RCC 7860 (cell line): ENCODE data around the gene ZNF641.

ENCODE experiments used
- DNase-seq: peaks from one replicate; pipeline ENCODE4 v3.0.0-alpha.2; 2015; ENCODE audit warnings: low spot score
- FAIRE-seq: peaks from 2 replicates; lab custom pipeline; 2012; peaks lifted over from hg19 to GRCh38; lab: Jason Lieb, UNC

Gene ZNF641

DNA sequence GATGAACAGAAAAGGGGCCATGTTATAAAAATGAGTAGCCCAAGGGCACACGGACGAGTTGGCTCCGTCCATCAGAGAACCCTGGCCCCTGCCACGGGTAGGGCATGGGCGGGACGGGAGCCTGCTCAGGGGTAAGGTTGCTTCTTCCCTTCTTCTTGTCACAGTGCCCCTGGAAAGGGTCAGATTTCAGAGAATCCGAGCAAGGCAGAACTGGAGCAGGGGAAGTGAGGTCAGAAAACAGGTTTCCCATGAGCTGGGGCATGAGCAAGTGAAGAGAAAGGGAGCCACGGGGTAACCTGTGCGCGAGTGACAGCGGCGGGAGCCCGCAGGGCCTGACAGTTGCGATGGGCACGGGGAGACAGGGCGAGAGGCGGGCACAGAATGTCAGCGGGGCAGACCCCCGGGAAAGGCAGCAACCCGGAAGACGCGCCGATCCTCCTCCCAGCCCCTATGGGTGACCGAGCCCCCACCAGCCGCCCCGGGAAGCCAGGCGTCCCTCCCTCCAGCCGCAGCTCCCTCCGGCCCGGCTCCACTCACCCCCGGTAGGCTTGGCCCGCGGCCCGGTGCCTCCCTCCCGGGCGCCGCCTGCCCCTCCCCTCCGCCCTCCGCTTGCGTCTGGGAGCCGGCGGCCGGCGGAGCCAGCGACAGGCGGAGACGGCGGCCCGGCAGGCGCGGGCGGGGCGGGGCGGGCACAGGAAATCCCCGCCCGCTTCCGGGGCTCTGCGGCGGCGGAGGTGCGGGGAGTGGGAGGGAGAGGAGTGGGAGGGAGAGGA, at the start of gene ZNF641:
Gene ZNF641 (minus strand): TSS at position 671 of the 773 bp plus-strand sequence. CDS start 2,829 bp downstream, outside the sequence.
- DNase-seq (peak; percentile 33), FAIRE-seq (no peak)

DNA sequence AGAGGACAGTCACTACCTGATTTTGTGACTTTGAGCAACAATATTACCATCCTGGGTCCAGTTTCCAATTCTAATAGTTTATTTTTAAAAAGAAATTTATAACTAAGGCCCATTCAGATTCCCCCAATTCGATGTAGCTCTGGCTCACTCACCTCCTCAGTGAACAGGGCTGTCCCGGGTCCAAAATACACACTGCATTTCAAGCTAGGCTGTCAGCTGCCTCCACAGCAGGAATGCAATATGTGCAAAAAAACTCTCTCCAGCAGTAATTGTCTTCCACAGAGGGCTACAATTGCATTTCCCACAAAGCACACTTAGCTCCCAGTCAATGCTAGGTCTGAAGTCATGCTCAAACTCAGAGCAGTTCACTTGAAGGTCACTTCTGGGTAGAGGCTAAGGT, 39.3 kb upstream of the ZNF641 start:
- FAIRE-seq = no peak
- no peak for DNase-seq

- no peak for DNase-seq
- FAIRE-seq = no peak
Measured at GRCh38 chr12:48389409-48389808, 38.7 kb upstream of the ZNF641 start.

DNA sequence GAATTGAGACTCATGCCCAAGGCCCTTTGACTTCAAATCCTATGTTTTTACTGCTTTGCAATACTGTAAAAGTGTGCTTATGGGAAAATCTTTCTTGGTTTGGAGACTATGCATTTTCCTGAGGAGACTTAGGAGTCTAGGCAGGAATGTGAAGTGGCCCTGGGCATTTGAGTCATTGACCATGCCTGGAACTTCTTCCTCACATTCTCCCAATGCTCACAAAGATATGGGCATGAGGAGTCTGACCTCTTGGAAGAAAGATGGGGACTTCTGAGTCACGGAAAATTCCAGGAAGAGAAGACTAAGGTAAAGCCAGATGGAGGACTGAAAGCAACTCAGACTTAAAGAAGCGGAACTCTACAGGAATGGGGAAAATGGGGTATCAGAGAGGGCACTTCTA, 38.2 kb upstream of the ZNF641 start:
- no peak for DNase-seq
- FAIRE-seq = no peak

DNA sequence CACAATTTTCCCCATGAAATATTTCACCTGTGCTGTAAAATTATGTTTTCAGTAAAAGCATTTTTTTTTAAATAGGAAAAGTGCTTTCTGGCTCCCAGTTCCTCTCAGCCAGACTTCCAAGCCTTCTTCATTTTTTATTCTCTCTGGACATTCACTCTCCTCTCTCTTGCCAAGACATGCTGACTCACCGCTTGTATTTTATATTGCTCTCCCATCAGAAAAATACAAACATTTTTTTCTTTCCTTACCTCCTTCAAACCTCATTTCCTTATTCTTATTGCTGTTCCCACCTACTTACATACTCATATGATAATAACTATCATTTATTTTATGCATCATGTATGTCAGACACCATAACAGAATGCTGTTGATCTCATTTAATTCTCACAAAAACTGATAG, 37.7 kb upstream of the ZNF641 start:
- DNase-seq = no peak
- no peak for FAIRE-seq

GRCh38 chr12:48380596-48380995, 29.9 kb upstream of the ZNF641 start:
- no peak for DNase-seq
- FAIRE-seq = no peak

- no peak for DNase-seq
- no peak for FAIRE-seq
Measured at GRCh38 chr12:48379794-48380193, 29.1 kb upstream of the ZNF641 start.

DNA sequence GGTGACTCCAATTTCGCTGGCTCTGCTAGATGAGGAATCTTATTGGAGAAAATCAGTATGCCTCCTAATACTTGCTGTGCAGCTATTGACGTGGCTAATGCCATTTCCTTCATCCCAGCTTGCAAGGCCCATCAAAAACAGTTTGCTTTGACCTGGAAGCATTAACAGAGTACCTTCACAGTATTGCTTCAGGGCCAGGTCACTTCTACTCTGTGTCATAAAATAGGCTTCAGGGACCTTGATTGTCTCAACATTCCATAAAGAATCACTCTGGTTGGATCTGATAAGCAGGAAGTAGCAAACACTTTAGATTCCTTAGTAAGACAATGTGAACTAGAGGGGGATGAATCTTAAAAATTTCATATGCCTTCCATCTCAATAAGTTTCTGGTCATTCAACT, 26.9 kb upstream of the ZNF641 start:
- FAIRE-seq (no peak), DNase-seq (no peak)

GRCh38 chr12:48374164-48374563, 23.4 kb upstream of the ZNF641 start:
- FAIRE-seq = no peak
- no peak for DNase-seq

DNA sequence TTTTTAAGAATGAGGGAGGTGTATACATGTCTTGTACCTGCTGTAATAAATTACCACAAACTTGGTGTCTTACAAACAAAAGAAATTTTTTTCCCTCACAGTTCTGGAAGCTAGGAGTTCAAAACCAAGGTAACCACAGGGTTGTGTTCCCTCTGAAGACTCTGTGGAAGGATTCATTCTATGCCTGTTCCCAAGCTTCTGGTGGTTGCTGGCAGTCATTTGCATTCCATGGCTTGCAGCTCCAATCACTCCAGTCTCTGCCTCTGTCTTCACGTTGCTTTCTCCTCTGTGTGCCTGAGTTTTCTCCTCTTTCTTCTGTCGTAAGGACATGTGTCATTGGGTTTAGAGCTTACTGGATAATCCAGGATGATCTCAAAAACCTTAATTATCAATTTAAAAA, 15.4 kb upstream of the ZNF641 start:
- DNase-seq (no peak), FAIRE-seq (no peak)

GRCh38 chr12:48361664-48362339, 11.1 kb upstream of the ZNF641 start:
- DNase-seq (no peak), FAIRE-seq (no peak)

DNA sequence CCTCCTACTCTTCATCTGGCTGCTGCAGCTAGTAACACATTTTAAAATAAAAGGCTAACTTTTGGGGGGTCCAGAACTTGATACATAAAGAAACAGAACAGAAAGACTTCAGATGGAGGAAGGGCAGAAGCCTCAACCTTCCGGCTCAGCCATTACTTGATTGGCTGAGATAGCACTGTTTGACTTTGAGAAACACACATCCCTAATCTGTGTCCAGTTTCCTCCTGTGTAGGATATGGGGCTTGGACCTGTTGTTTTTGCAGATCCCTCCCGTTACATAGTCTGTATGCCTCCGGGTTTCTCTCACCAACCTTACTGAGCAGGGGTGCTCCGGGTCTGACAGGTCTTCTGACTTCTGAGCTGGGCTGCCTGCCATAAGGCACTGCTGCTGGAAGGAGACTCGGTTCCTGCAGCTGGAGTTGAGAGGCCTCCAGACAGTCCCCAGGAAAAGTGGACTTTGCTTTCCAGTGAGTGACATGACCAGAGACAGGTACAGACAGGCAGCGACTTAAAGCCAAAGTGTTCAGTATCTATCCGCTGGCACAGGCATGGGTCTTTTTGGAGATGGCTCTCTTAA, 8.3 kb upstream of the ZNF641 start:
- no peak for FAIRE-seq
- no peak for DNase-seq

DNA sequence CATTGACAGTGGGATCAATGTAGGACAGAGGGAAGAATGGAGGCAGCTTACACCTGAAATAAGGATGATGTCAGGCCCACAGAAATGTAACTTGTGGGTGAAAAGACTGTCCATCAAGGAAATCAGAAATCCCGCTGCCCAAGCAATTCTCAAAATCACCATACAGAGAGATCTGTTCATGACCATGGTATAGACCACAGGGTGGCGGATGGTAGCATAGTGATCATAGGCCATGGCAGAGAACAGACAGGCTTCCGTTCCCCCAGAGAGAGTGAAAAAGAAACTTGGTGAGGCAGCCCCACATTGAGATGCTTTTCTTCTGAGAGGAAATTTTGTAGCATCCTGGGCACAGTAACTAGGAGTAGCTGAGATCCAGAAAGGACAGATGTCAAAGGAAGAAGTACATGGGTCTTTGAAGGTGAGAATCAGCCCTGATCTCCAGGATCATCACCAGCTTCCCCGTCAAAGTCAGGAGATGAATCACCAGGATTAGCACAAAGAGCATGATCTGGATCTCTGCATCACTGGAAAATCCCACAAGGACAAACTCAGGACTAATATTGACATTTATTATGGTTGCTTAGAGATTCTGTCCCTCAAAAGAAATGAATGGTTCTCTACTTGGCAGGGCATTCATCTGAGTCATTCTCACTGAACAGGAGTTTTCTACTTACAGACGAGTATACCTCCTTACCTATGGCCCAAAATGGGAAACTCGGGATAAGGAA, 5.5 kb upstream of the ZNF641 start:
- DNase-seq = peak; percentile 80
- FAIRE-seq = no peak

DNA sequence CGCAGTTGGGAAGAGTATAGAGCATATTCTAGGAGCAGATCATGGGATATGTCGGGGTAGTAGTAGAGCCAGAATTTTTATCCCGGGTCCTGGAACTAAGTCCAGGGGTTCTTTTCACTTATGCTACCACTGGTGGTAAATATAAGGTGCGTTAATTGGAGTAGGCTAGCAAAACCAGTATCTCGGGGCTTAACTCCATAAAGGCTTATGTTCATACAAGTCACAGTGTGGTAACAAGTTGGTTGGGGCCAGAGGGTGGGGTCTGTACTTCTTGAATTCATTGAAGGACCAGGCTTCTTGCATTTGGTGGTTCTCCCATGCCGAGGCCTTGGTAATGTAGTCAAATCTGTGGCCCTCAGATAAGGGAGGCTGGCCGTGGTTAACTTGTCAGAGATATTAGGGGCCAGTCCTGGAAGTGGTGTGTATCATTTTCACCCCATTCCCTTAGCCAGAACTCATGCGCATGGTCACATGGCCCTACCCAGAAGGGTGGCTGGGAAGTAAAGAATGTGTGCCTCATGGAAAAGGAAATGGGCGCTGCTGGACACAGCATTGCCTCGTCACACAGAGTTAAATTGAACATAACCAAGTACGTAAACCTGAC, 1.5 kb upstream of the ZNF641 start:
- FAIRE-seq = no peak
- DNase-seq = no peak

DNA sequence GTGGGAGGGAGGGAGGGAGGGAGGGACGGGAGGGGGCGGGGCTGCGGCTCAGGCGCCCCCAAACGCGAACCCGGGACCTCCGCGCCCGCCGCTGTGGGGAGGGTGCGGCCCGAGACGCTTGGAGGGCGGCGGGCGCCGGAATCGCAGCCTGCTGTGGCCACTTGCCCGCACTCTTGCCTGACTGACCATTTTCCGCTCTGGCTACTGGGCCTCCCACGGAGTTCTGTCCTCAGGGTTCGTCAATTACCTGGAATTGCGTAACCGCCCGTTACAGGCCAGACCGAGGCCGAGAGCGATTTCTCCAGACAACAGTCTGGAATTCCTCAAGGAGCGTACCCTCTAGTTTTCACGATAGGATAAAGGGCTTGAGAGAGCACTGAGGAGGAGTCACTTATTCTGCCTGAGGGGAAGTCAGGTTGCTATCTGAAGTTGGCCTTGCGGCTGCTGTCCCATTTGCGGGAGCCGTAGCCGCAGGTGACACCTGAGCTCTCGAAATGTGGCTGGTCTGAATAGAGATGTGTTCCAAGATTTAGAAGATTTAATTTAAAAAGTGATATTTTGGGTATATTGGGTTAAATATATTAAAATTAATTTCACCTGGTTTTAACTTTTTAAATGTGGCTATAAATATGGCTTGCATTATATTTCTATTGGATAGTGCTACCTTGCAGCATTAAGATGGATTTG, 446 bp upstream of the ZNF641 start:
- DNase-seq = peak; percentile 68
- FAIRE-seq = no peak

DNA sequence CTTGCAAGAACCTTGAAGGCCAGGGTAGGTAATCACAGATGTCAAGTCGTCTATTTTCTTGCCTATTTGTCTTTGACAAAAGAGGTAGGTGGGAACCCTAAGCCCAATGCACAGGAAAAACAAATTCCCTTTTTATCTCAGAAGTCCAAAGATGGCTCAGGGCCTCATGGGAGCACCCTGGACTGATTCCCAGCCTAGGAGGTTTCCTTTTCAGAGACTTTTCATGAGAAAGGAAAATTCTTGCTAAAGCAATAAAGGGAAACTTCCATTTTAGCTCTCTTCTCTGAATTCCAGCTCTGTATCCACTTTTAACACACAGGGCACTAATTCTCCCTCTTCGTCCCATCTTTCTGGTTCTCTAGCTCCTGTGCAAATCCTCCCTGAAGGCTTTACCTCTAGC, 1.2 kb downstream of the ZNF641 start:
- DNase-seq (no peak), FAIRE-seq (no peak)

DNA sequence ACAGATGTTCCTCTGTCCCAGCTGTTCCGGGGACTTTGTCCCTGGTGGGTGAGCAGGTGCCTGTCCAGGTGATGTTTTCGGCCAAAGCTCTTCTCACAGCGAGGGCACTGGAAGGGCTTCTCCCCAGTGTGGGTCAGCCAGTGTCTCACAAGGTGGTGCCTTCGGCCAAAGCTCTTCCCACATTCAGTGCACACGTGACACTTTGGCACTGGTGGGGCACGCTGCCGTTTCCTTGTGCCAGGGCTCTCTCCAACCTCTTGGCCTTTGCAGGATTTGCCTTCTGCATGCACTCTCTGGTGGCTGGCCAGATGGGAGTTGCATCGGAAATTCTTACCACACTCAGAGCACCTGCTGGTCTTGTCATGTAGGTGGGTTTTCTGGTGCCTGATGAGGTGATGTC, 7.7 kb downstream of the ZNF641 start:
- FAIRE-seq = no peak
- no peak for DNase-seq

DNA sequence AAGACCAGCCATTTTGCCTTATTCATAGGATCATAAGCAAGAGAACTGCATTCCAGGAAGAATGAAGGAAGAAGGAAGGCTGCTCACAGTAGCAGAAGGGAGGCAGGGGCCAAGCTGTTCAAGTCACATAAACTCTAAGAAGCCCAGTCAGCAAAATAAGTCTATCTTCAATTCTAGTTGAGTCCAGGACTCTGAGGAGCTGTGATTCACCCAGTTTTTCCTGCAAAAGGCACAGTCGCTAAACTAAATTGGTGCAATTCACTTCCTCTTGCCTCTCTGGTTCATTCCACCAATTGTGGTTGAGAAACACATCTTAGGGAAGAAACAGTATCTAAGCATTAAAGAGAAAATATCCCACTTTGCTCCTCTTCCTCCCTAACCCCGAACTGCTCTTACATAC, 9.8 kb downstream of the ZNF641 start:
- no peak for DNase-seq

GRCh38 chr12:48339442-48340117, 11.1 kb downstream of the ZNF641 start:
- FAIRE-seq (no peak), DNase-seq (no peak)

More for the DNA sequence above, 9.8 kb downstream of the ZNF641 start:
- FAIRE-seq = no peak

DNA sequence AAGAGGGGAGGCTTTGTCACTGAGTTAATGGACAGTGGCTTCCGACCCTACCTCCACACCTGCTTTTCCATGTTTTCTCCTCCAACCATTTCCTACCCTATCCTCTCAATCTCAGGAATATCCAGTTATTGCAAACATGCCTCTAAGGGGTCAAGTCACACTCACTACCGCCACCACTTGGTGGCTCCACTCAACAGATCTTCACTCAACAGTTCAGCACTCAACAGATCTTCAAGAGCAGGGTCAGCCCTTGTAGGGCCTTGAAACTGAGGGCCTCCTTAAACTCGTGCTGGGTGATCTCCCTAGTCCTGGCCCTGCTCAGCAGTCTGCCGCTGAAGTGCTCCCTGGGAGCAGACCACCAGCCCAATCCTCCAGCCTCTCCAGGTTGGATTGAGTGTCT, 14.2 kb downstream of the ZNF641 start:
- FAIRE-seq = no peak
- DNase-seq = no peak
